K562 (cell line): ENCODE results near the gene WWP2. TPM values are rescaled to one million over a fixed set of nuclear protein-coding genes. Genes with fewer than 3 reads are reported as not detected.

ENCODE experiments used
- ESRRB ChIP-seq: fragments of 250-450 bp; sonication (Bioruptor Pico); IDR thresholded peaks from 2 replicates; pipeline ENCODE4 v1.5.0; 2020; ENCODE audit warnings: mild to moderate bottlenecking, moderate library complexity, borderline replicate concordance
- HDAC1 ChIP-seq, 2 experiments: fragments of 450-650 bp; IDR thresholded peaks; 2 replicates each; pipeline ENCODE4 v1.6.1; 2016 to 2017; ENCODE audit warnings: inconsistent platforms in 1 of 2, mild to moderate bottlenecking in 1 of 2, moderate library complexity in 1 of 2
- KAT8 ChIP-seq: fragments of 450-650 bp; IDR thresholded peaks from 2 replicates; pipeline ENCODE4 v1.6.1; 2016; ENCODE audit warnings: low read depth, mild to moderate bottlenecking
- MED1 ChIP-seq: sonication (generic); formaldehyde crosslinking; IDR thresholded peaks from 2 replicates; pipeline ENCODE4 v1.8.1; 2023; ENCODE audit warnings: missing genetic modification reagents, borderline replicate concordance
- NELFE ChIP-seq: IDR thresholded peaks from 2 replicates; pipeline ENCODE4 v1.6.1; 2011; ENCODE audit warnings: mild to moderate bottlenecking; ENCODE audit not compliant: insufficient read depth, insufficient read length
- PML ChIP-seq: IDR thresholded peaks from 2 replicates; pipeline ENCODE4 v1.6.1; 2012; ENCODE audit warnings: low read length, inconsistent platforms
- ZBTB7A ChIP-seq: IDR thresholded peaks from 2 replicates; pipeline ENCODE4 v1.6.1; 2011; ENCODE audit warnings: low read depth, mild to moderate bottlenecking, low read length, moderate library complexity, borderline replicate concordance; ENCODE audit not compliant: control insufficient read depth
- ZNF780A ChIP-seq: fragments of 250-450 bp; sonication (Bioruptor Pico); IDR thresholded peaks from 2 replicates; pipeline ENCODE4 v1.5.0; 2021; ENCODE audit warnings: mild to moderate bottlenecking
- polyA plus RNA-seq, 8 experiments: library from polyadenylated mRNA; depleted of rRNA in 4 of 8; stranded (reverse) in 5 of 8; unstranded in 3 of 8; fragments of >200 nt; fragmentation: Nextera tagmentation in 2 of 8; fragmentation: Illumina TruSeq in 1 of 8; extraction: Ambion mirVana in 2 of 8; extraction: Trizol in 1 of 8; gene quantifications; 2 replicates each; pipeline versions ENCODE4 v1.2.1 to v1.2.3, GENCODE V29; 2011 to 2014; ENCODE audit warnings: inconsistent platforms in 1 of 8, missing spikeins in 1 of 8
- total RNA-seq, 7 experiments: library from RNA; depleted of rRNA in 6 of 7; stranded (reverse); fragments of >200 nt in 6 of 7; fragmentation: Illumina TruSeq in 2 of 7; extraction: Trizol in 2 of 7; gene quantifications; 2 replicates each; pipeline versions ENCODE4 v1.2.1 to v1.2.3, GENCODE V29; 2011 to 2021; ENCODE audit warnings: low replicate concordance in 1 of 7
- TF ChIP-seq, protein P1 (sequence below): sonication (generic); formaldehyde crosslinking; IDR thresholded peaks from 2 replicates; pipeline ENCODE4 v1.8.0; 2022; ENCODE audit warnings: mild to moderate bottlenecking, low read depth, missing genetic modification reagents

Gene WWP2
- total and polyA plus RNA-seq, 9 of the 15 experiments (the other 6 are each of a cell fraction or from before 2014, with no cell fraction given): 1.9 to 34.4 (median 14.6) TPM

DNA sequence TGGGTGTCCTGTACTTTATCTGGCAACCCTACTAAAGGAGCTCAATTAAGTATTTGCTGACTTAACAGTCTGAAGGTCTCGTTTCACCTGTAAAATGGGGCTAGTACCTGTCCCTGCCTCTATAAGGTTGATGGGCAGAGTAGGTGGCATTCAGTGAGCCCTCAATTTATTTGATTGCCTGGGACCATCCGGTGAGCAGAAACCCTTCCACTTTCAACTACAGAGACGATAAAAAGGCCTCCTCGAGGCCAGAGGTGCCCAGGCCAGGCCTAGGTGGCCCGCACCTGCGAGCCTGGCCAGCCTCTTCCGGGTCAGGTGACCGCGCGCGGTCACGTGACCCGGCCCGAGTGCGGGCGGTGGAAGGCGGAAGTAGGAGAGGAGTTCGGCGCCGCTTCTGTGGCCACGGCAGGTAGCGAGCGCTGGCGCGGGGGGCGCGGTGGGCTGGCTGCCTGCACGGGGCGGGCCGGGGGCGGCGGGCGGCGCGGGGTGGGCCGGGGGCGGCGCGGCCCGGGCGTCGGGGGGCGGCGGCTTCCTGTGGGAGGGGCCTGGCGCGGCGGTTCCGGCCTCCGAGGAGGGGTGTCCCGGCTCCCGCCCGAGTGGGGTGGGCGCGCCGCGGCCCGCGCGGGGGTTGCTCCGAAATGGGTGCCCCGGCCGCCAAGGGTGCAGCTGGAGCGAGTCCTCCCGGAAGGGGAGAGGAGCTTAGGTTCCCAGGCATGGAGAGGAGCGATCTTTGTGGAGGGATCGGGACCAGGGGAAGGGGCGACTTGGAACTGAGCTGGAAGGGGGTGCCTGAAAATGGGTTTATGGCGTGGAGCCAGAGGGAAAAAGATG lies at the start of gene WWP2 (continued):
- TF ChIP-seq KAT8: peak; percentile 85
- TF ChIP-seq PML: 0 out of 2 replicates have a peak, but pooled peaks have one; percentile 52
- TF ChIP-seq ZNF780A (CRISPR knock-in tag): no peak
- TF ChIP-seq, protein P1, sequence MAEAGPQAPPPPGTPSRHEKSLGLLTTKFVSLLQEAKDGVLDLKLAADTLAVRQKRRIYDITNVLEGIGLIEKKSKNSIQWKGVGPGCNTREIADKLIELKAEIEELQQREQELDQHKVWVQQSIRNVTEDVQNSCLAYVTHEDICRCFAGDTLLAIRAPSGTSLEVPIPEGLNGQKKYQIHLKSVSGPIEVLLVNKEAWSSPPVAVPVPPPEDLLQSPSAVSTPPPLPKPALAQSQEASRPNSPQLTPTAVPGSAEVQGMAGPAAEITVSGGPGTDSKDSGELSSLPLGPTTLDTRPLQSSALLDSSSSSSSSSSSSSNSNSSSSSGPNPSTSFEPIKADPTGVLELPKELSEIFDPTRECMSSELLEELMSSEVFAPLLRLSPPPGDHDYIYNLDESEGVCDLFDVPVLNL: no peak
- no peak for TF ChIP-seq ESRRB (CRISPR knock-in tag)
- TF ChIP-seq MED1 (CRISPR knock-in tag): no peak
- no peak for TF ChIP-seq NELFE
- peak; percentile 90; the same call in 1 of the 2 replicates for TF ChIP-seq ZBTB7A
- peak; percentile 16 to 45; a peak in 2 of 4 replicates for TF ChIP-seq HDAC1 (IDR thresholded peaks at IDR 0.05)
